AG09309 (cell line): ENCODE data around the gene LRRC32.

Experiments used
- DNase-seq: peaks from one replicate; pipeline ENCODE4 v3.0.0-alpha.2; 2010; ENCODE audit warnings: low read depth
- H3K4me3 ChIP-seq: 2 replicates; pipeline ENCODE4 v1.5.1; 2011; ENCODE audit warnings: mild to moderate bottlenecking, low read depth, low read length, moderate library complexity; ENCODE audit not compliant: control insufficient read depth
- TF ChIP-seq, protein P1 (sequence below): IDR thresholded peaks from 2 replicates; pipeline ENCODE4 v1.5.1; 2011; ENCODE audit warnings: mild to moderate bottlenecking, low read depth, low read length, inconsistent platforms; ENCODE audit not compliant: insufficient read depth, control insufficient read depth; ENCODE audit errors: missing control alignments

The LRRC32 gene

DNA sequence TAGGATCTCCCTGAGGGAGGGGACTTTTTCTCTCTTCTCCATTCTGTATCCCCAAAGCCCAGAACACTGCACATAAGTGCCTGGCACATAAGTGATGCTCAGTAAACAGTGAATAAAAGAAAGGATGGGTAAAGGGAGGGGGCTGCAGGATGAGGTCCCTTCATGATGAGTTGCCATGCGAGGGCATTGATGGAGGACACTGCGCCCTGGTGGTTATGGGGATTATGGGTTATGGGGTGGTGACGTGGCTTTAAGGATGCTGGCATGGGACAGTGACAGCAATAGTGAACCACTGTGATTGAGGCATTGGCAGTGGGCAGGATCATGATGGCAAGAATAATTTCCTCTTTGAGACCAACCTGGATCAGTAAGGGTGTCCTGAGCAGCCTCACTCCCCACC, 43.9 kb upstream of the LRRC32 start:
- TF ChIP-seq, protein P1, sequence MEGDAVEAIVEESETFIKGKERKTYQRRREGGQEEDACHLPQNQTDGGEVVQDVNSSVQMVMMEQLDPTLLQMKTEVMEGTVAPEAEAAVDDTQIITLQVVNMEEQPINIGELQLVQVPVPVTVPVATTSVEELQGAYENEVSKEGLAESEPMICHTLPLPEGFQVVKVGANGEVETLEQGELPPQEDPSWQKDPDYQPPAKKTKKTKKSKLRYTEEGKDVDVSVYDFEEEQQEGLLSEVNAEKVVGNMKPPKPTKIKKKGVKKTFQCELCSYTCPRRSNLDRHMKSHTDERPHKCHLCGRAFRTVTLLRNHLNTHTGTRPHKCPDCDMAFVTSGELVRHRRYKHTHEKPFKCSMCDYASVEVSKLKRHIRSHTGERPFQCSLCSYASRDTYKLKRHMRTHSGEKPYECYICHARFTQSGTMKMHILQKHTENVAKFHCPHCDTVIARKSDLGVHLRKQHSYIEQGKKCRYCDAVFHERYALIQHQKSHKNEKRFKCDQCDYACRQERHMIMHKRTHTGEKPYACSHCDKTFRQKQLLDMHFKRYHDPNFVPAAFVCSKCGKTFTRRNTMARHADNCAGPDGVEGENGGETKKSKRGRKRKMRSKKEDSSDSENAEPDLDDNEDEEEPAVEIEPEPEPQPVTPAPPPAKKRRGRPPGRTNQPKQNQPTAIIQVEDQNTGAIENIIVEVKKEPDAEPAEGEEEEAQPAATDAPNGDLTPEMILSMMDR, result no peak
- no peak overlapping the region for H3K4me3 ChIP-seq
- no peak for DNase-seq

DNA sequence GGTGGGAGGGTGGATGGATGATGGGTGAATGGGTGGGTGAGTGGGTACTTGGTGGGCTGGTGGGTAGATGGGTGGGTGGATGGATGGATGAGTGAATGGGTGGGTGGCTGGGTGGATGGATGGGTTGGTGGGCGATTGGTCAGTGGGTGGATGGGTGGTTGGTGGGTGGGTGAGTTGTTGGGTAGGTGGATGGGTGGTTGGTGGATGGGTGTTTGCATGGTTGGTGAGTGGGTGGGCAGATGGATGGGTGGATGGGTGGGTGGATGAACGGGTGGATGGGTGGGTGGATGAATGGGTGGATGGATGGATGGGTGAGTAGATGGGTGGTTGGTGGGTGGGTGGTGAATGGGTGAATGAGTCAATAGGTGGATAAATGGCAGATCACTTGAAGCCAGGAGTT, 43.0 kb upstream of the LRRC32 start:
- DNase-seq, result no peak
- no peak overlapping the region for H3K4me3 ChIP-seq
- TF ChIP-seq, protein P1, result no peak

GRCh38 chr11:76712125-76712524, 41.6 kb upstream of the LRRC32 start:
- TF ChIP-seq, protein P1, result no peak
- no peak for DNase-seq
- H3K4me3 ChIP-seq, result no peak overlapping the region

DNA sequence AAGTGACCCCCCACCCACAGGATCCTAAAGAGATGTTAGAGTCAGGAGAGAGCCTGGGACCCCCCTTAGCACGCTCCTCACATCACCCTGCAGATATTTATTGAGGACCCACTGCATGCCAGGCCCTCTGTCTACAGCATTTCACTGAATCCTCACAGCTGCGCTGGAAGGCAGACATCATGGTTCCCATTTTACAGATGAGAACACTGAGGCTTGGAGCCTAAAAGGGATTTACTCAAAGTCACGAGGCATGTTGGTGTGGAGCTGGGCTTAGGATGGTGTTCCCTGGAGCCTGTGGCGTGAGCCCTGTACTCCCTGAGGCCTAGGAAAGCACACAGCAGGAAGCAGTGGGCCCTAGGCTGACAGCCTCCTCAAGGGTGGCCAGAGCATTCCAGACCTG, 39.2 kb upstream of the LRRC32 start:
- no peak overlapping the region for H3K4me3 ChIP-seq
- TF ChIP-seq, protein P1, result no peak

DNA sequence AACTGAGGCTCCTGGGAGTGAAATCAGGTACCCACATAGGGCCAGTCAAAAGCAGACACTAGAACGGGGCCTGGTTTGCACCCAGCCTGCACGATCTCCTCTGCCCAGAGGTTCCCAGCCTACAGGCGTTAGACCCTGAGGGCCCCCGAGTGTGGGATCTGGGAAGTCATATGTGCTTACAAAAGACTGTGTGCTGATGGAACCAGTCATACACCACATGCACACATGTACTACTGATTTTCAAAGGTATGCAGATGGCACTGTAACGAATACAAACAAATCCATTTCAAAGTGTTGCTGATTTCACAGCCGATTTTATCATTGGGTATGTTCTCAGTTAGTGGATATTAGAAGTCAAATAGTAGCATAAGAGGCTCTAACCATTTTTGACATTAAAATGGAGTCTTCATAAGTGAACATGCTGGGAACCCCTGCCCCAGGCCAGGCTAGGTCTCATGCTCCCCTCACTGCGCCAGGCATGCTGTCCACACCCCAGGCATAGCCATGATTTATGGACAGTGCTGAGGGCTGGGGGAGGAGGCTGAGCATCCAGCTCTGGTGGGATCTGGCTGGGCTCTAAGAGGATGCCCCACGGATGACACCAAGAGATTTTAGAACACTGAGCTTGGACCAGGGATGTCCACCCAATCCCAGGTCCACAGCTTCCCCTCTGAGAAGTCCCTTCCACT, 38.6 kb upstream of the LRRC32 start:
- H3K4me3 ChIP-seq, result no peak overlapping the region
- DNase-seq, result no peak
- TF ChIP-seq, protein P1, result no peak

More for the DNA sequence above, 39.2 kb upstream of the LRRC32 start:
- DNase-seq, result no peak

GRCh38 chr11:76707293-76707825, 36.8 kb upstream of the LRRC32 start:
- H3K4me3 ChIP-seq, result no peak overlapping the region
- TF ChIP-seq, protein P1, result no peak
- no peak for DNase-seq
